Endothelial cell of umbilical vein (primary cell): Measurements from ENCODE around the gene NOTCH2.
"Not testable (repeated sequence)": the region's sequence is repeated elsewhere in the genome, so short reads cannot be mapped to it uniquely, and the experiment has no call there.

Experiments used
- CTCF ChIP-seq, 2 donors: IDR thresholded peaks; 1 replicate in 1 of 2; 2 replicates in 1 of 2; pipeline ENCODE4 v1.5.1; 2011; ENCODE audit warnings: low read length in 2 of 2, mild to moderate bottlenecking in 2 of 2, moderate library complexity in 2 of 2, control low read depth in 1 of 2, inconsistent platforms in 1 of 2, low read depth in 1 of 2; ENCODE audit not compliant: insufficient read depth in 1 of 2; ENCODE audit errors: extremely low read depth in 1 of 2
- EZH2 ChIP-seq: IDR thresholded peaks from 2 replicates; pipeline ENCODE4 v1.6.1; 2012; ENCODE audit warnings: borderline replicate concordance, low read depth, mild to moderate bottlenecking, moderate library complexity, low read length, inconsistent platforms; ENCODE audit not compliant: severe bottlenecking
- MAX ChIP-seq: IDR thresholded peaks from 2 replicates; pipeline ENCODE4 v1.6.1; 2011; ENCODE audit not compliant: insufficient read depth, insufficient read length
- POLR2AphosphoS5 ChIP-seq: IDR thresholded peaks from 2 replicates; pipeline ENCODE4 v1.6.1; 2012; ENCODE audit warnings: low read depth, mild to moderate bottlenecking, control low read depth, low read length, moderate library complexity; ENCODE audit not compliant: insufficient read depth

GRCh38 chr1:120109656-120110055, 40.2 kb upstream of the NOTCH2 start:
- not testable (repeated sequence) for TF ChIP-seq CTCF (IDR thresholded peaks at IDR 0.05; ENCODE audit: extremely low read depth in 1 of 2, insufficient read depth in 1 of 2, low read depth in 1 of 2, low read length in 2 of 2); MAX; EZH2; POLR2AphosphoS5
